Measurements from ENCODE around the gene ARFGEF3.
"Not testable (repeated sequence)": the region's sequence is repeated elsewhere in the genome, so short reads cannot be mapped to it uniquely, and the experiment has no call there.

The ARFGEF3 gene

DNA sequence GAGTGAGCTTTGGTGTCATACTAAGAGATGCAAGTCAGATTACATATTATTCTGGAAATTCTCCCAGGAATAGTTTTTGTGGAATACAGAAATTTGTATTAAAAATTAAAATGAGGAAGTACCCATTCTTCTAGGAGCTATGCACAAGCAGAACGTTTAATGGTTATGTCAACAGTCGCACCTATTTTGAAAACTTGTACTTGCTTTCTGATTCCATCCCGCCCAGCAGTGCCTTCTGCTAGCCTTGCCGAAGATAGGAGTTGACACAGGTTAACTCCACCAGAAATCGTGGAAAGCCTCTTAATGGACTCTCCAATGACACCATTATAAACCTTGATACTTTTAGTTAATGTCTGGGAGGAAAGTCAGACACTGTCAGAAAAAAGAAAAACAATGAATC, 49.9 kb downstream of the ARFGEF3 start:
- DNase-seq (ENCODE audit: low read depth), result no peak

DNA sequence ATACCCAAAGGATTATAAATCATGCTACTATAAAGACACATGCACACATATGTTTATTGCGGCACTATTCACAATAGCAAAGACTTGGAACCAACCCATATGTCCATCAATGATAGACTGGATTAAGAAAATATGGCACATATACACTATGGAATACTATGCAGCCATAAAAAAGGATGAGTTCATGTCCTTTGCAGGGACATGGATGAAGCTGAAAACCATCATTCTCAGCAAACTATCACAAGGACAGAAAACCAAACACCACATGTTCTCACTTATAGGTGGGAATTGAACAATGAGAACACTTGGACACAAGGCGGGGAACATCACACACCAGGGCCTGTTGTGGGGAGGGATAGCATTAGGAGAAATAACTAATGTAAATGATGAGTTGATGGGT, 50.8 kb downstream of the ARFGEF3 start:
- not testable (repeated sequence) for DNase-seq (ENCODE audit: low read depth)

DNA sequence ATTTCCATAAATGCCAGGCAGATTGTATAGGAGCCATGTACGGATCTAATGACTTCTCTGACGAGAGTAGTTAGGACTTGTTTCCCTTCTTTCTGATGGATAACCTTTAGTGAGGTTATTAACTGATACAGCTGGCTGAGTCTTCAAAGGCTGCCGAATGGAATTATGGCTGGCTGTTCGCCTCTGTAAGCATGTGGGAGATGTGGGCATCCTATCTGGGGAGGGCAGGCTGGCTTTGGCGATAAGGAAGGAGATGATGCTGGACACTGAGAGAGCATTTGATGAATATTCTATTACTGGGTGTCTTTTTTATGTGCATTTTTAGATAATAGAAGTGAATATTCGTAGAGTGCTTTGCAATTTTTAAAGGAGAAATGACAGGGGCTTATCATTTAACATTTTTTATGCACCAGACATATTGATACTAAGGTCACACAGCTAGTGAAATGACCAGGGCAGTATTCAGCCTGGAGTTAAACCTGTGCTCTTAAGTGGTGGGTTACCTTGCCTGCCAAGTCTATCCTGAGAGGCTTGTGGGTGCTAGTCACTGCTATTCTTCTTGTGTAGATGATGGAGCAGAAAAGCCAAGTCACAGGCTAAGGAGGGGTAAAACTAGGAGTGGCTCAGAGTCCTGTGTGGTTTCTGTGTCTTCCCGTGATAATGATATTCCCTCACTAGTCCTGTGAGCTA, 53.5 kb downstream of the ARFGEF3 start:
- no peak for DNase-seq (ENCODE audit: low read depth)

- no peak for DNase-seq (ENCODE audit: low read depth)
These were observed 56.7 kb downstream of the ARFGEF3 start, which contains the start of gene PBOV1 for GRCh38 chr6:138218449-138218848. Gene PBOV1, minus strand, starts transcription at chr6:138218491. Its CDS starts 96 bp downstream, at chr6:138218395.

DNA sequence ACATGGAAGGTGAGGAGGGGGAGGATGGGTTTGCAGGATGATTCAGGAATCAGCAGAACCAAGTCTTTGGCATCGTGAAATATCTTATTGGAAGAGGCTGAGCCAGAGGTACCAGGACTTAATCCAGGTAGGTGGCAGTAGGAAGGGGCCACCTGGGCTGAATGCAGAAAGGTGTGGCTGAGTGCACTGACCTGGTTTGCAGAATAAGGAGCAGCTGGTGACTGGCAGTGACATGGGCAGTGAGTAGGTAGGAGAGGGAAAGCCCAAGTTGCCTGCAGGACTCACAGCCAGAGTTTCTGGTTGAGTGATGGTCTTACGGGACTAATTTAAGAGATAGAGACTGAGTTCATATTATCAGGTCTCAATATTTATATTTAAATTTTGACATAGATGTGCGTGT, 57.7 kb downstream of the ARFGEF3 start:
- no peak for DNase-seq (ENCODE audit: low read depth)

GRCh38 chr6:138219901-138220300, 58.2 kb downstream of the ARFGEF3 start:
- DNase-seq (ENCODE audit: low read depth), result no peak

GRCh38 chr6:138222901-138223546, 61.3 kb downstream of the ARFGEF3 start:
- DNase-seq (ENCODE audit: low read depth), result no peak

GRCh38 chr6:138225953-138226352, 64.2 kb downstream of the ARFGEF3 start:
- DNase-seq (ENCODE audit: low read depth), result no peak

DNA sequence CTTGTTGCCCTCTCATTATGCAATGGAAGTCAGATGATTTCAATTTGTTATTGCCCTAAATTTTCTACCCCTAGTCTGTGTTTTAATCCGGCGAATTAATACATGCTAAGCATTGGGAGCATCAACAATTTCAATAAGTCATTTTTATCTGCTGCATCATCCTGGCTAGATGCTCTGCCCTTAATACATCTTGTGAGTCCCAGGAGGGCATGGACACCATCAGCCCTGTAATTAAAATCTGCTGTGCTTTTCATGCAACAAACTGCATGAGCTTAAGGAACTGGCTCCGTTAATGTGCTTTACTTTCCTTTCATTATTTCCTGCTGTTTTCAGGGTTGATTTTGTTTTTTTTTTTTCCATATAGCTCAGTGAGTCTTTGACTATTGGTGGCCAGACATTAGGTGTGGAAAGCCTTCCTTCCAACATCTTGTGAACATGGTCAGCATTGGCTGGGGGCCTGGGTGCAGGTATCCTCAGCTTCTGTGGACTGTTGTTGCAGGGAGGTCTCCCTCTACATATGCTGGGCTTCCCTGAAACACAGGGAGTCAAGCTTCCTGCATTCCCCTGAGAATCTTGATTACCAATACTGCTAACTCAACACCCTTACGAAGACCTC, 65.1 kb downstream of the ARFGEF3 start:
- DNase-seq (ENCODE audit: low read depth), result no peak

DNA sequence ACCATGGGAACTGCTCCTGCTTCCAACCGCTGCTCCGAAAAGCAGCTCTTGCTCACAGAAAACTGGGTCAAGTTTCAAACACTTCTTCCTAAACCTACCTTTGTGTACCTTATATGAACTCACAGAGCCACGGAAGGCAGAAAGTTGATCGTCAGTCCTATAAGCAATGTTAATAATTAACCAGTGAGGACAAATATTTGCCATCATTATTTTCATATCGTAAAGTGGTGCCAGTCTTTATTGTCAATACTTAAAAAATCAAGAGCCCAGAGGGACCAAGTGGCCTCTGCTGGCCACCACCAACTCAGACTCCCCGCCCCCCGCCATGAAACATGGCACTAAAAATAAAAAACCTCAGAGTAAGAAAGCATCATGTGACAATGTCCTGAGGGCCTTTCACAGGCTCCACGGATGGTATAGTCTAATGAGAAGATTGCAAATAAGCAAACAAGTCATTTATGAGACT, 65.6 kb downstream of the ARFGEF3 start:
- no peak for DNase-seq (ENCODE audit: low read depth)

DNA sequence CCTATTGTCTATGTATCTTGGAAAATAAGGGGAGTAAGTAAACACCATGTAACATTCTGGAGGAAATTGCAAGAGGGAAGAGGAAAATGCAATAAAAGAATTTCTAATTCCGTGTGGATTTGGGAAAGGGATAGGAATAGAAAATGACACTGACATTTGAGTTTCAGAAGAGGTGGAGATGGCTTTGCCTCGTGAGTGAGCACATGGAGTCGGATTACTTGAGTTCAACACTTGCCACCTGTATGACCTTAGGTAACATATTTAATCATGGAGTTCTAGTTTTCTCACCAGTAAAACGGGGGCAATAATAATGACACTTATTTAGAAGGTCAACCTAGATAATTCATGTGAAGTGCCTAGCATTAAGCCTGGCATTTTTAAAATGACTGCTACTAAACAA, 67.3 kb downstream of the ARFGEF3 start:
- DNase-seq (ENCODE audit: low read depth), result no peak

GRCh38 chr6:138229663-138230179, 68.0 kb downstream of the ARFGEF3 start:
- no peak for DNase-seq (ENCODE audit: low read depth)

DNA sequence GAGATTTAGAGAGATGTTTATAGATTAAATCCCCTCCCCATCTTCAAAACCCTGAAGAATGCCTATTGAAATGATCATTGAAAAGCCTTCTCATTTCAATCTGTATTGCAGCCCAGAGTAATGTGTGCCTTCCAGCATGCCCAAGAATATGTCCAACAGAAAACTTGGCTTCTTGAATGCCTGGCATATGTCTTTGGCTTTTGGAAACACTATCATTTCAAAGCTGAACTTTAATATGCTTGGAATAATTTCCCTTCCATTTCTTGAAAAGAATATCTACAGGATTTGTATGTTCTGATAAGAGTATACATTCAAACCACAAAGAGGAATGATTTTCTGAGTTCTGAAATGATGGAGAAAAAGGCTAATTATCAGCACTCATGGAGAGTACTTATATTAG, 68.5 kb downstream of the ARFGEF3 start:
- DNase-seq (ENCODE audit: low read depth), result no peak

- no peak for DNase-seq (ENCODE audit: low read depth)
These were observed 69.1 kb downstream of the ARFGEF3 start for GRCh38 chr6:138230759-138231380.

- no peak for DNase-seq (ENCODE audit: low read depth)
These were observed 69.7 kb downstream of the ARFGEF3 start for GRCh38 chr6:138231381-138231886.

GRCh38 chr6:138234363-138234762, 72.6 kb downstream of the ARFGEF3 start:
- no peak for DNase-seq (ENCODE audit: low read depth)

- DNase-seq (ENCODE audit: low read depth), result no peak
These were observed 73.5 kb downstream of the ARFGEF3 start for GRCh38 chr6:138235205-138235604.

GRCh38 chr6:138235693-138236092, 74.0 kb downstream of the ARFGEF3 start:
- no peak for DNase-seq (ENCODE audit: low read depth)

GRCh38 chr6:138237463-138237862, 75.7 kb downstream of the ARFGEF3 start:
- DNase-seq (ENCODE audit: low read depth), result no peak

DNA sequence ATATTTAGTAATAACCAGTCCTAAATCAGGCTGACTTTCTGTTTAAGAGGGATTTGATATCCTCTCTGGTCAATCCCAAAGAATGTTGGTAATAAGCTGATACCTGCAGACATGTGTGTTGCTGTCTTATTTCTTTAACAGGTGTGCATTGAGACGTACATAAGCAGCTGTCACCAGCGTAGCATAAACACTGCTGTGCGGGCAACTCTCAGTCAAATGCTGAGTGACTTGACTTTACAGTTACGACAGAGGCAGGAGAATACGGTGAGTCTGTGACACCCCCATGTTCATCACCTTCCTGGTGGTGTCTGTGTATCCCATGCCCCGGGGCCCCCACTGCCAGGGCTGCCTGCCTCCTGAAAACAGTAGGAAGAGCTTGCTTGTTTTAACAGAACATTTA, 76.6 kb downstream of the ARFGEF3 start:
- DNase-seq (ENCODE audit: low read depth), result no peak

DNA sequence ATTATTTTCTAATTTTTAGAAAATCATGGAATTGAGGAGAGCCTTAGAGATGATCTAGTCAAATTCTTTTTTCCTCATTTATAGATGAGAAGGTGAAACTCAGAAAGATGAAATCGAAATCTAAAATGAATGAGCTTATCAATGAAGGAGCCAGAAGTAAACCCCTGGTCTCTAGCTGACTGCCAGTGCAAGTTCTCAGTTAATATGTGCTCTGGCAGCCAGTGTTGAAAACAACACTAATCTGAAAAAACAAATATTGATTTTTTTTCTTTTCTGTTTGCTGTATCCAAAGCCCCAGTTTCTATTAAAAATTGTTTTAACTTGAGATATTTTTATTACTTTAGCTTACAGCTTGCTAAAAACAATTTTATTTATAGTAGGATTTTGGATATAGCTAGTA, 78.0 kb downstream of the ARFGEF3 start:
- DNase-seq (ENCODE audit: low read depth), result no peak

DNA sequence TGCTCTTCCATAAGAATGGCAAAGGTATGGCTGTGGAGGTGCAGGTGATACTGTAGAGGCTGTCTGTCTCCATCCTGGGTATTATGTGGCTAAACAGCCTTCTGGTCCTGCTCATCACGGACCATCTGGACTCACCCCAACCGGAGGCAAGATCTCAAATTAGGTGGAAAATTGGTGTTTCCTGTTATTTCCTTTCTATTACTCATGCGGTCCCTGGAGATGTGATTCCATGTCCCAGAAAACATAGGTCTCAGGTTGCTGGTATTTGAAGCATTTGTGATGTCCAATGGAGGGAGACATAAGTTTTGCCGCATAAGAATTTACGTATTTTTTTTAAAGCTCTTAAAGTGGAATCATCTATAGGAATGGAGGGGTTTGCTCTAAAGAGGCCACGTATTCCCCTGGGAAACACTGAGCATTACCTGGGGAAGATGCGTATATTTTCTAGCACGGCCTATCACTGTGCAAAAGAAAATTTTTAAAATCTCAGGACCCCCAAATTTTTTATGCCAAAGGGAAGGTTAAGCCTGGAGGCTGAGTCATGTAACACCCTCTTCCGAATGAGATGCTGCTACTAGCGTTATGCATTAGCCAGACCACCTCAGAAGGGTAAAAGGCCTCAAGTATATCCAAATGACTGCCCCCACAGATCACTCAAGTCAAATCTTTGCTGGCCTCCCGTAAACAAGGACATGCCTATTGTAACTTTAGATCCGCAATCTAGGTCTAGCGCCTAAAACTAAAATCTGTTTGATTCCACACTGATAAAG, 78.9 kb downstream of the ARFGEF3 start:
- no peak for DNase-seq (ENCODE audit: low read depth)
